Endothelial cell of hepatic sinusoid (primary cell): ENCODE data around the gene ATP6V0D1.
"Not testable (repeated sequence)": the region's sequence is repeated elsewhere in the genome, so short reads cannot be mapped to it uniquely, and the experiment has no call there.

ENCODE experiments used
- in situ Hi-C: cut with HindIII; loops from 2 replicates; pipeline ENCODE4 v1.10.0; 2017; ENCODE audit warnings: low sequenced_read_pairs

ATP6V0D1 gene

GRCh38 chr16:67430504-67430976 is 50.4 kb downstream of the ATP6V0D1 start:
- in situ Hi-C loops, result no loop called here

- in situ Hi-C loops, result no loop called here
These were observed 51.0 kb downstream of the ATP6V0D1 start for GRCh38 chr16:67429799-67430503.

- in situ Hi-C loops, result no loop called here
These were observed 51.7 kb downstream of the ATP6V0D1 start for GRCh38 chr16:67429053-67429798.

GRCh38 chr16:67428146-67428731 is 52.7 kb downstream of the ATP6V0D1 start:
- in situ Hi-C loops, result no loop called here

GRCh38 chr16:67426950-67427349 is 54.0 kb downstream of the ATP6V0D1 start:
- in situ Hi-C loops, result no loop called here

- in situ Hi-C loops, result no loop called here
These were observed 54.9 kb downstream of the ATP6V0D1 start for GRCh38 chr16:67426022-67426421.

- in situ Hi-C loops, result no loop called here
These were observed 55.4 kb downstream of the ATP6V0D1 start for GRCh38 chr16:67425580-67425979.

- in situ Hi-C loops, result no loop called here
These were observed 55.9 kb downstream of the ATP6V0D1 start for GRCh38 chr16:67425061-67425460.

GRCh38 chr16:67424261-67424615 is 56.7 kb downstream of the ATP6V0D1 start:
- in situ Hi-C loops, result no loop called here

- in situ Hi-C loops, result no loop called here
These were observed 57.2 kb downstream of the ATP6V0D1 start for GRCh38 chr16:67423611-67424260.

GRCh38 chr16:67423015-67423414 is 57.9 kb downstream of the ATP6V0D1 start:
- in situ Hi-C loops, result no loop called here

GRCh38 chr16:67421030-67421429 is 59.9 kb downstream of the ATP6V0D1 start:
- in situ Hi-C loops, result no loop called here

GRCh38 chr16:67419931-67420330 is 61.0 kb downstream of the ATP6V0D1 start:
- in situ Hi-C loops, result no loop called here

GRCh38 chr16:67419502-67419901 is 61.5 kb downstream of the ATP6V0D1 start:
- in situ Hi-C loops, result no loop called here

- in situ Hi-C loops, result no loop called here
These were observed 63.5 kb downstream of the ATP6V0D1 start for GRCh38 chr16:67417333-67418061.

GRCh38 chr16:67415872-67416793 is 64.8 kb downstream of the ATP6V0D1 start, which contains the start of gene ZDHHC1:
TSS of gene ZDHHC1 (minus strand) at chr16:67416477. CDS start at chr16:67407775, 8,702 bp downstream.
- in situ Hi-C loops, result no loop called here

GRCh38 chr16:67415421-67415820 is 65.5 kb downstream of the ATP6V0D1 start:
- in situ Hi-C loops, result not testable (repeated sequence)

- in situ Hi-C loops, result no loop called here
These were observed 66.7 kb downstream of the ATP6V0D1 start for GRCh38 chr16:67413978-67414911.
